HEK293T (cell line): Measurements from ENCODE around the gene MYO7B.

Experiments used
- ELF4 ChIP-seq: fragments of 450-650 bp; IDR thresholded peaks from 2 replicates; pipeline ENCODE4 v1.6.1; 2017; ENCODE audit warnings: antibody characterized with exemption
- FOXM1 ChIP-seq: fragments of 450-650 bp; IDR thresholded peaks from 2 replicates; pipeline ENCODE4 v1.6.1; 2017; ENCODE audit warnings: mild to moderate bottlenecking, borderline replicate concordance
- PKNOX1 ChIP-seq: fragments of 450-650 bp; IDR thresholded peaks from 2 replicates; pipeline ENCODE4 v1.6.1; 2016
- SP1 ChIP-seq: fragments of 450-650 bp; IDR thresholded peaks from 2 replicates; pipeline ENCODE4 v1.6.1; 2017
- SUZ12 ChIP-seq: fragments of 450-650 bp; IDR thresholded peaks from 2 replicates; pipeline ENCODE4 v1.6.1; 2016; ENCODE audit warnings: mild to moderate bottlenecking
- TARDBP ChIP-seq: fragments of 450-650 bp; IDR thresholded peaks from 2 replicates; pipeline ENCODE4 v1.6.1; 2016

GRCh38 chr2:127662937-127663565 lies 127.6 kb downstream of the MYO7B start:
- no peak for TF ChIP-seq SP1
- TF ChIP-seq ELF4, result no peak
- TF ChIP-seq TARDBP, result no peak
- TF ChIP-seq SUZ12, result no peak
- no peak for TF ChIP-seq FOXM1
- no peak for TF ChIP-seq PKNOX1
